Activated CD4-positive, alpha-beta memory T cell treated with anti-CD3 and anti-CD28 coated beads for 36 hours (primary cell): ENCODE results near the gene INHBC. TPM values are rescaled to one million over a fixed set of nuclear protein-coding genes. Genes with fewer than 3 reads are reported as not detected.

Experiments
- CTCF ChIA-PET: fragments of 350-600 bp; sonication (Branson Sonifier 250); formaldehyde crosslinking; loops from one replicate; lab custom pipeline; 2021; ENCODE audit warnings: antibody characterized with exemption, inconsistent platforms; lab: Charles Lee
- POLR2A ChIA-PET: fragments of 350-600 bp; sonication (Branson Sonifier 250); formaldehyde crosslinking; loops from one replicate; lab custom pipeline; 2021; ENCODE audit warnings: antibody characterized with exemption; lab: Charles Lee
- DNase-seq: peaks from one replicate; pipeline ENCODE4 v3.0.0-alpha.2; 2020
- H3K27ac Mint-ChIP-seq: one replicate; pipeline ENCODE4 v1.8.0; 2021; ENCODE audit warnings: mixed read lengths
- H3K27me3 Mint-ChIP-seq: one replicate; pipeline ENCODE4 v1.8.0; 2021; ENCODE audit warnings: mixed read lengths
- H3K36me3 Mint-ChIP-seq: one replicate; pipeline ENCODE4 v1.8.0; 2021; ENCODE audit warnings: mixed read lengths
- H3K4me1 Mint-ChIP-seq: one replicate; pipeline ENCODE4 v1.8.0; 2021; ENCODE audit warnings: low read depth, mixed read lengths
- H3K4me3 Mint-ChIP-seq: one replicate; pipeline ENCODE4 v1.8.0; 2021; ENCODE audit warnings: mild to moderate bottlenecking, mixed read lengths
- H3K9me3 Mint-ChIP-seq: one replicate; pipeline ENCODE4 v1.8.0; 2021; ENCODE audit warnings: mixed read lengths
- intact Hi-C: fragments of 100-400 bp; cut with micrococcal nuclease; formaldehyde crosslinking; loops from one replicate; pipeline ENCODE4 v1.15.1; 2023
- total RNA-seq, 2 experiments: library from RNA; stranded (reverse); gene quantifications; one replicate each; pipeline ENCODE4 v1.2.3, GENCODE V29; 2021

INHBC gene
- total RNA-seq, 2 experiments from 2014 or later = not detected

GRCh38 chr12:57470970-57471656 lies 36.5 kb downstream of the INHBC start:
- H3K36me3 Mint-ChIP-seq = peaks cover 48% of the 10 kb centered on the region
- H3K27me3 Mint-ChIP-seq = no peaks in the 10 kb centered on the region
- POLR2A ChIA-PET = interaction anchor here (0.9 to 1.7 kb wide), 3 partner anchors 8 to 242 kb away, joined by 3 read pairs; partner anchors contain the start of gene SHMT2
- intact Hi-C loops = loop anchor here (10.0 kb wide), 1 partner anchor 786 kb away; the partner anchor contains the start of gene PTGES3
- H3K27ac Mint-ChIP-seq = no peak overlapping the region
- no peak overlapping the region for H3K4me3 Mint-ChIP-seq
- peaks cover 25% of the 10 kb centered on the region for H3K4me1 Mint-ChIP-seq
- H3K9me3 Mint-ChIP-seq = no peaks in the 10 kb centered on the region
- DNase-seq = no peak
- CTCF ChIA-PET = interaction anchor here (2.6 to 4.7 kb wide), 3 partner anchors 9 to 16 kb away, joined by 10 to 17 read pairs (median 15); partner anchors contain the start of genes GLI1 and INHBE

- Mint-ChIP-seq H3K27me3 (no peaks in the 10 kb centered on the region), H3K9me3 (no peaks in the 10 kb centered on the region), H3K36me3 (peaks cover 54% of the 10 kb centered on the region), H3K27ac (no peak overlapping the region), H3K4me3 (no peak overlapping the region), H3K4me1 (peaks cover 27% of the 10 kb centered on the region)
- intact Hi-C loops = loop anchor here (10.0 kb wide), 1 partner anchor 787 kb away; the partner anchor contains the start of gene PTGES3
- no peak for DNase-seq
- ChIA-PET CTCF (interaction anchor here (2.6 to 4.7 kb wide), 3 partner anchors 9 to 16 kb away, joined by 10 to 17 read pairs (median 15); partner anchors contain the start of genes GLI1 and INHBE), POLR2A (interaction anchor here (0.8 to 1.7 kb wide), 3 partner anchors 9 to 242 kb away, joined by 3 read pairs; partner anchors contain the start of gene SHMT2)
Observed at GRCh38 chr12:57471661-57472060, 37.1 kb downstream of the INHBC start.

- ChIA-PET POLR2A (interaction anchor here (0.8 to 1.7 kb wide), 3 partner anchors 9 to 243 kb away, joined by 3 read pairs; partner anchors contain the start of gene SHMT2), CTCF (interaction anchor here (2.6 to 4.7 kb wide), 3 partner anchors 10 to 17 kb away, joined by 10 to 17 read pairs (median 15); partner anchors contain the start of genes GLI1 and INHBE)
- DNase-seq = no peak
- Mint-ChIP-seq H3K36me3 (peaks cover 55% of the 10 kb centered on the region), H3K4me3 (no peak overlapping the region), H3K4me1 (peaks cover 27% of the 10 kb centered on the region), H3K9me3 (no peaks in the 10 kb centered on the region), H3K27me3 (no peaks in the 10 kb centered on the region), H3K27ac (peak overlapping the region; percentile 33)
- intact Hi-C loops = loop anchor here (10.0 kb wide), 1 partner anchor 788 kb away; the partner anchor contains the start of gene PTGES3
Observed at GRCh38 chr12:57472391-57472790, 37.8 kb downstream of the INHBC start.

GRCh38 chr12:57473392-57473791 lies 38.8 kb downstream of the INHBC start:
- H3K4me3 Mint-ChIP-seq = no peak overlapping the region
- intact Hi-C loops = loop anchor here (10.0 kb wide), 1 partner anchor 789 kb away; the partner anchor contains the start of gene PTGES3
- peaks cover 55% of the 10 kb centered on the region for H3K36me3 Mint-ChIP-seq
- DNase-seq = no peak
- ChIA-PET POLR2A (no interaction called here), CTCF (interaction anchor here (1.6 to 1.8 kb wide), 2 partner anchors 11 to 15 kb away, joined by 6 to 8 read pairs; partner anchors contain the start of gene GLI1)
- H3K27me3 Mint-ChIP-seq = no peaks in the 10 kb centered on the region
- peaks cover 31% of the 10 kb centered on the region for H3K4me1 Mint-ChIP-seq
- no peak overlapping the region for H3K27ac Mint-ChIP-seq
- H3K9me3 Mint-ChIP-seq = no peaks in the 10 kb centered on the region

GRCh38 chr12:57473886-57474285 lies 39.3 kb downstream of the INHBC start:
- Mint-ChIP-seq H3K4me3 (no peak overlapping the region), H3K27ac (no peak overlapping the region), H3K36me3 (peaks cover 58% of the 10 kb centered on the region), H3K27me3 (no peaks in the 10 kb centered on the region), H3K4me1 (peaks cover 36% of the 10 kb centered on the region), H3K9me3 (no peaks in the 10 kb centered on the region)
- DNase-seq = no peak
- intact Hi-C loops = loop anchor here (10.0 kb wide), 1 partner anchor 789 kb away; the partner anchor contains the start of gene PTGES3
- CTCF ChIA-PET = interaction anchor here (1.6 to 1.8 kb wide), 2 partner anchors 11 to 15 kb away, joined by 6 to 8 read pairs; partner anchors contain the start of gene GLI1
- POLR2A ChIA-PET = interaction anchor here (1.5 kb wide), 1 partner anchor 8 kb away, joined by 4 read pairs; no protein-coding TSS in a partner anchor

GRCh38 chr12:57474430-57474829 lies 39.8 kb downstream of the INHBC start:
- Mint-ChIP-seq H3K4me1 (peaks cover 41% of the 10 kb centered on the region), H3K36me3 (peaks cover 54% of the 10 kb centered on the region), H3K27ac (peak overlapping the region; percentile 36), H3K9me3 (no peaks in the 10 kb centered on the region), H3K4me3 (peak overlapping the region; percentile 41), H3K27me3 (no peaks in the 10 kb centered on the region)
- POLR2A ChIA-PET = interaction anchor here (1.5 kb wide), 1 partner anchor 9 kb away, joined by 4 read pairs; no protein-coding TSS in a partner anchor
- CTCF ChIA-PET = interaction anchor here (1.3 to 1.8 kb wide), 3 partner anchors 12 to 235 kb away, joined by 4 to 8 read pairs (median 6); partner anchors contain the start of gene GLI1
- DNase-seq = no peak
- intact Hi-C loops = loop anchor here (10.0 kb wide), 1 partner anchor 790 kb away; the partner anchor contains the start of gene PTGES3

- CTCF ChIA-PET = interaction anchor here (0.9 to 1.8 kb wide), 4 partner anchors 12 to 236 kb away, joined by 4 to 8 read pairs (median 5); partner anchors contain the start of gene GLI1
- H3K27me3 Mint-ChIP-seq = no peaks in the 10 kb centered on the region
- peaks cover 53% of the 10 kb centered on the region for H3K36me3 Mint-ChIP-seq
- no peaks in the 10 kb centered on the region for H3K9me3 Mint-ChIP-seq
- POLR2A ChIA-PET = interaction anchor here (1.5 kb wide), 1 partner anchor 9 kb away, joined by 4 read pairs; no protein-coding TSS in a partner anchor
- intact Hi-C loops = loop anchor here (5.0 to 10.0 kb wide), 2 partner anchors 217 to 790 kb away; partner anchors contain the start of genes OS9 and PTGES3
- peak overlapping the region; percentile 36 for H3K27ac Mint-ChIP-seq
- DNase-seq = no peak
- H3K4me3 Mint-ChIP-seq = peak overlapping the region; percentile 41
- H3K4me1 Mint-ChIP-seq = peaks cover 46% of the 10 kb centered on the region
Observed at GRCh38 chr12:57474862-57475261, 40.3 kb downstream of the INHBC start.

GRCh38 chr12:57475271-57476161 lies 40.9 kb downstream of the INHBC start:
- peaks cover 54% of the 10 kb centered on the region for H3K36me3 Mint-ChIP-seq
- intact Hi-C loops = loop anchor here (1.0 to 10.0 kb wide), 3 partner anchors 13 to 791 kb away; partner anchors contain the start of genes OS9 and PTGES3

GRCh38 chr12:57476162-57476992 lies 41.8 kb downstream of the INHBC start:
- CTCF ChIA-PET = interaction anchor here (0.6 to 2.2 kb wide), 15 partner anchors 8 to 410 kb away, joined by 3 to 28 read pairs (median 3); partner anchors contain the start of genes DDIT3, GLI1 and MARS1
- H3K36me3 Mint-ChIP-seq = peaks cover 54% of the 10 kb centered on the region
- H3K4me1 Mint-ChIP-seq = peaks cover 60% of the 10 kb centered on the region

More at GRCh38 chr12:57475271-57476161, 40.9 kb downstream of the INHBC start:
- H3K27ac Mint-ChIP-seq = peak overlapping the region; percentile 99
- no peaks in the 10 kb centered on the region for H3K9me3 Mint-ChIP-seq
- peak overlapping the region; percentile 87 for H3K4me3 Mint-ChIP-seq
- H3K4me1 Mint-ChIP-seq = peaks cover 52% of the 10 kb centered on the region
- ChIA-PET POLR2A (interaction anchor here (1.5 kb wide), 2 partner anchors 10 to 14 kb away, joined by 4 read pairs; no protein-coding TSS in a partner anchor), CTCF (interaction anchor here (0.9 to 2.2 kb wide), 11 partner anchors 11 to 236 kb away, joined by 3 to 28 read pairs (median 4); partner anchors contain the start of genes GLI1 and MARS1)
- no peaks in the 10 kb centered on the region for H3K27me3 Mint-ChIP-seq
- DNase-seq = peak; percentile 19

More at GRCh38 chr12:57476162-57476992, 41.8 kb downstream of the INHBC start:
- no peaks in the 10 kb centered on the region for H3K27me3 Mint-ChIP-seq
- H3K27ac Mint-ChIP-seq = peak overlapping the region; percentile 99
- DNase-seq = peak; percentile 94
- intact Hi-C loops = loop anchor here (1.0 to 10.0 kb wide), 3 partner anchors 14 to 792 kb away; partner anchors contain the start of genes OS9 and PTGES3
- H3K4me3 Mint-ChIP-seq = peak overlapping the region; percentile 87
- POLR2A ChIA-PET = interaction anchor here (0.8 to 1.7 kb wide), 6 partner anchors 10 to 47 kb away, joined by 3 to 10 read pairs (median 4); partner anchors contain the start of gene GLI1
- H3K9me3 Mint-ChIP-seq = no peaks in the 10 kb centered on the region
